Thyroid gland (tissue), 4 donors: ENCODE measurements around the gene CEP120.

ENCODE experiments used
- POLR2A ChIP-seq, 2 donors: fragments of 450-650 bp; IDR thresholded peaks; one replicate each; pipeline ENCODE4 v1.6.1; 2017; ENCODE audit warnings: antibody characterized with exemption in 2 of 2, mild to moderate bottlenecking in 2 of 2, moderate library complexity in 1 of 2
- TF ChIP-seq, protein P1 (sequence below), 6 experiments: fragments of 200-600 bp in 3 of 6; fragments of 450-650 bp in 3 of 6; sonication (generic) in 3 of 6; IDR thresholded peaks; one replicate each; pipeline ENCODE4 v1.5.1; 2016 to 2019; ENCODE audit warnings: antibody characterized with exemption in 6 of 6, mild to moderate bottlenecking in 2 of 6, inconsistent platforms in 1 of 6, moderate library complexity in 1 of 6

GRCh38 chr5:123359454-123360200 lies 63.6 kb downstream of the CEP120 start:
- no peak for TF ChIP-seq POLR2A (IDR thresholded peaks at IDR 0.05)
- TF ChIP-seq, protein P1, sequence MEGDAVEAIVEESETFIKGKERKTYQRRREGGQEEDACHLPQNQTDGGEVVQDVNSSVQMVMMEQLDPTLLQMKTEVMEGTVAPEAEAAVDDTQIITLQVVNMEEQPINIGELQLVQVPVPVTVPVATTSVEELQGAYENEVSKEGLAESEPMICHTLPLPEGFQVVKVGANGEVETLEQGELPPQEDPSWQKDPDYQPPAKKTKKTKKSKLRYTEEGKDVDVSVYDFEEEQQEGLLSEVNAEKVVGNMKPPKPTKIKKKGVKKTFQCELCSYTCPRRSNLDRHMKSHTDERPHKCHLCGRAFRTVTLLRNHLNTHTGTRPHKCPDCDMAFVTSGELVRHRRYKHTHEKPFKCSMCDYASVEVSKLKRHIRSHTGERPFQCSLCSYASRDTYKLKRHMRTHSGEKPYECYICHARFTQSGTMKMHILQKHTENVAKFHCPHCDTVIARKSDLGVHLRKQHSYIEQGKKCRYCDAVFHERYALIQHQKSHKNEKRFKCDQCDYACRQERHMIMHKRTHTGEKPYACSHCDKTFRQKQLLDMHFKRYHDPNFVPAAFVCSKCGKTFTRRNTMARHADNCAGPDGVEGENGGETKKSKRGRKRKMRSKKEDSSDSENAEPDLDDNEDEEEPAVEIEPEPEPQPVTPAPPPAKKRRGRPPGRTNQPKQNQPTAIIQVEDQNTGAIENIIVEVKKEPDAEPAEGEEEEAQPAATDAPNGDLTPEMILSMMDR (IDR thresholded peaks at IDR 0.05): no peak
